HG03039 (cell line): ENCODE measurements around the gene ADAM8.

Experiments
- ATAC-seq: cut with Tn5 transposase; IDR thresholded peaks from one replicate; pipeline ENCODE4 v1.9.1; 2021; ENCODE audit warnings: mild to moderate bottlenecking, moderate library complexity; ENCODE audit not compliant: unreplicated experiment

Gene ADAM8

DNA sequence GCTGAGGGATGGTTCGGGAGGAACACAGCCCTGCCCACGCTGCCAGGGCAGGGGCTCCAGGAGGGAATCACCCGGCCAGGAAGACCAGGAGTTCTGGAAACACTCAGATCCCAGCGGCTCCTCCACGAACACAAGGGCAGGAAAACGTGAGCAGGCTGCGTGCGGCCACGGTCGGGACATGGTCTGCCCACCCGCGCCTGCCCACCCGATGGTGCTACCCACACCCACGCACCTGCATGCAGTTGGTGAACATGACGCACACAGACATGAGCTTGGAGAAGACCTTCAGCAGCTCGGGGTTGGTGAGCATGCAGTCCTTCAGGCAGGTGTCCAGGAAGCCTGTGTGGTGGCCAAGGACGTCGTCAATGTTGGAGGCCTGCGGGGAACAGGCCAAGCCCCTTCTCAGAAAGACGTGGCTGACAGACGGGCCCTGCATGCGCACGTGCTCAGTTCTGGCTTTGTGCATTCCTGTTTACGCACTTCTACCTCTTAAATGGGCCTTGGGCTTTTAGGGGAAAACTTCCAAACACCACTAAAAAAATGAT lies 6.2 kb upstream of the ADAM8 start:
- ATAC-seq, result no peak

DNA sequence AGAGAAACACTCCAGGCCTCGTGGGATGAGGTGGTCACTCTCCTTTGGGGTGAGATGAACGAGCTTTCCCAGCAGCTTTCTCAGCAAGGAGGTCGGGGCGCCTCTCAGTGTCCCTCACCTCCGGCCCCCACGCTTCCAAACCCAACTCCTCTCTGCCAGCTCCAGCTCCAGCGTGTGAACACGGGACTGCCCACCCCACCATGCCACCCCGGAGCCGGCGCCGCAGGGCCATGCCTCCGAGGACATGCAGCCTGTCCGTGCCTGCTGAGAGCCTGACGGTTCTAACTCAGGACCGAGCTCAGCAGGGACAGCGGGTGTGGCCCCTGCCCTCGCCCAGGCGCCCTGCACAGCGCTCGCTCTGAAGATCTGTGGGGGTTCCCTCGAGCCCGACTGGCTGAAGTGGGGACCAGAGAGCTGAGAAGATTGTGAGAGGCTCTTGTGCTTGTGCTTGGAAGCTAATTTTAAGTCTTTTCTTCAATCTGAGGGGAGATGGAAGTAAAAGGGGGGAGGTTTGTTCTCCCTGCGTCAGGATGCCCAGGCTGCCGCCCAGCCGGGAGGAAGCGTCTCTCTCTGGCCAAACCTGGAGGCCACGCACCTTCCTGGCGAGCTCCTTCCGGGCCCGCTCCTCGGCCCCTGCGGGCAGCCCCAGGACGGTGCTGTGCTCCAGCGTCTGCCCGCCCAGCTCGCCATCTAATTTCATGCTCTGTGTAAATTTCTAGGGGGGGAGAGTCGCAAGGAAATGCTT lies 5.1 kb upstream of the ADAM8 start:
- ATAC-seq, result no peak

DNA sequence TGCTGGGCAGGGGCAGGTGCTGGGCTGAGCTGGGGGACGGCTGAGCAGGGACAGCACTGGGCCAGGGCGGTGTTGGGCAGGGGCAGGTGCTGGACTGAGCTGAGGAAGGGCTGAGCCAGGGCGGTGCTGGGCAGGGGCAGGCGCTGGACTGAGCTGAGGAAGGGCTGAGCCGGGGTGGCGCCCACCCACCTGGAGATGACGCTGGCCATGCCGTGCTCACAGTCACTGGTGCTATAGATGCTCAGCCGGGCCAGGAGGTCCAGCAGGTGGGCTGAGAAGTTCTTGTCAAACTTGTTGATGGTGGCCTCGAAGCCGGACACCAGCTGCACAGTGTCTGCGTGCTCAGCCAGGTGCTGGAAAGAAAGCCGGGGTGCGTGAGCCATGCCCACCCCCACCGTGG lies 4.4 kb upstream of the ADAM8 start:
- no peak for ATAC-seq

DNA sequence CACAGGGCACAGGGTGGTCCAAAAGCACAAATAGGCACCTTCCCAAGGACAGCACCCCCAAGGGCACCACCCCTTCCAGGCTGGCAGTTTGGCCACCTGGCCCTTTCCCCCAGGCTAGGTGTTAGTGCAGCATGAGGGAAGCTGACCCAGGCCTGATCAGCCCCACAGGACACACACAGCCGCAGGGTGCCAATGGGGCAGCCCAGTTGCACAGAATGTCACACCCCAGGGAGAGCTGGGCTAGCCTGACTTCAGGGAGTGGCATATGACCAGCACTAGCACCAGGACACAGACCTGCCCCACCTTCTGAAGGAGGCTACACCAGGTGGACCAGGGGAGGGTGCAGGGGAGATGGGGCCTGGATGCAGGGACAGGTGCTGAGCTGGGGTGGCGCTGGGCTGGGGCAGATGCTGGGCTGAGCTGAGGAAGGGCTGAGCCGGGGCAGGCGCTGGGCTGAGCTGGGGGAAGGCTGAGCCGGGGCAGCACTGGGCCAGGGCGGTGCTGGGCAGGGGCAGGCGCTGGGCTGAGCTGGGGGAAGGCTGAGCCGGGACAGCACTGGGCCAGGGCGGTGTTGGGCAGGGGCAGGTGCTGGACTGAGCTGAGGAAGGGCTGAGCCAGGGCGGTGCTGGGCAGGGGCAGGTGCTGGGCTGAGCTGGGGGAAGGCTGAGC lies 3.9 kb upstream of the ADAM8 start:
- ATAC-seq, result no peak

DNA sequence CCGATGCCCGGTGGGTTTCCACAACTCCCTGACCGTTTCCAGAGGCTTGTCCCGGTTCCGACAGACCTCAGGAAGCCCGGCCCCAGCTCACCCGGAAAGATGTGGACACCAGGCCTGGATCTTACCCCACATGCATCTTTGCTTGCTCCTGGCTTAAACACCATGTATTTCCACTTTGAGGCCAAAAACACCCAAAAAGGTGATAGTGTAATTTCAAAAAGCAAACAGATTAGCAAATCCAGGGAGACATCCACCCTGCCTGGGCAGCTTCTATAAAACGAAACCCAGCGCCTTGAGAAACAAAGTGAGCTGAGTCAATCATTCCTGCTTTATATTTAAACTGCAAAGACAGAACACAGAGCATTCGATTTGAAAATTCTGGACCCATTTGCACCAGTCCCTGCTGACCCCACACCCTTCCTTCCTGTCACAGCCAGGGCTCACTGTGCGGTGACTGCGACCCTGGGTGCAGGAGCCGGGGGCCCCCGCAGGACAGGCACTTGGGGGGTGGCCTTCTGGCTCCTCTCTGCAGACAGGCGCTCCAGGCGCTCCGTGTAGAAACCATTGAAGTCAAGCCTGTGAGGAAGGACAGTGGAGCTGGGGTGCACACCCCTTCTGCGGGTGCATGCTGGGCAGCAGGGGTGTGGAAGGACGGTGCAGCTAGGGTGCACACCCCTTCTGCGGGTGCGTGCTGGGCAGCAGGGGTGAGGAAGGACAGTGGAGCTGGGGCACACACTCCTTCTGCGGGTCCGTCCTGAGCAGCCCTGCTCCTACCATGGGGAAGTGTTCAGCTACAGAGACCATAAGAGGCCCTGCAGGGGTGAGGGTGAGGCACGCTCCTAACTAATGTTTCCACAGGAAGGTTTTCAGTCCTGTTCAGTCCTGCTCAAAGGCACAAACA lies 2.9 kb upstream of the ADAM8 start:
- ATAC-seq, result no peak

DNA sequence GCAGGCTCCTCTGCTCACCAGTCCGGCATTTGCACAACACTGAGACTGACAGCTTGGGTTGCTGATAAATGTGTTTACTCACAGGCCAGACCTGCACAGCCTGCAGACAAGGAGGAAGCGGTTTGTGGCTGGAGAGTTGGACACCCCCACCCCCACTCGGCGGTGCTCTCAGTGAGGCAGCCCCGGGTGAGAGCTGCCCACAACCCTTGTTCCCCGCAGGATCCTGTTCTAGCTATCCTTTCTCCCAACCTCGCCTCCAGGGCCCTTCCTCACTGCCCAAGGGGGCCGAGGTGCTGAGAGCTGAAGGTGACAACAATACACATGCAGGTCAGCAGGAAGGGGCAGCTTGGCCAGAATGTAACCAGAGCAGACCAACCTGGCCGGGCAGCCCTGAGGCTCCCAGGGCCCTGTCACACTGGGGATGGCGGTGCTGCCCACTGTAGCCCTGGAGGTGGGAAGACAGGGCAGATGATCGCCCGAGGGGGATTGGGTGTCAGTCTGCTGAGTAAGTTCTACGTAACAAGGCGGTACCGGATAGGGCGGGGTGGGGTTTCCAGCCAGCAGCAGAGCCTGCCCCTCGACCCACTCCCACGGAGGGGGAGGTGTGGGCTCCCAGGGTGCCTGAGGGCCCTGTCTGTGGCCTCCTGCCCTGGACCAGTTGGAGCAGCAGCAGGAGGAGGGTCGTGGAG lies 2.1 kb upstream of the ADAM8 start:
- ATAC-seq, result no peak

DNA sequence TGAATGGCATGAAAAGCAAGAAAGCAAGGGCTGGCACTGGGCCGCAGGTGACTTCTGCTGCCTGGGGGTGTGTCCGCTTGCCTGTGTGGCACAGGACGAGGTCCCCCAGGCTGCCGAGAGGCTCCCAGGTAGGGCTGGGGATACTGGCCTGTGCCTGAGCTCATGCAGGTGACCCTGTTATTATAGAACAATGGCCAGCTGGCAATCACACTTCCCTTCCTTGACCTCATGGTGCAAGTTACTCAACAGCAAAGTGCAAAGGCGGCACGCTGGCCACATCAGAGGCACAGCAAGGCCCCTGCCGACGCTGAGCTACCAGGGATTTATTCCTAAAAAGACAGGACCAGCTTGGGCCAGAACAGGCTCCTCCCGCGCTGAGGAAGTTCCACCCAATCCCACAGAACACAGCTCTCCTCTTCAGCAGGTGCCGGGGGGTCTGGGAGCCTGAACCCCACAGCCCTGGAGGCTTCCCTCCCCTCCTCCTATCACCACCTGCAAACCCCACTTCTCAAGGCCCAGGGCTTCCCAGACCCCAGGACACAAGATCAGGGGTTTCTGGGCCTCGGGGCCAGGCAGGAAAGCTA lies 1.4 kb upstream of the ADAM8 start:
- no peak for ATAC-seq

DNA sequence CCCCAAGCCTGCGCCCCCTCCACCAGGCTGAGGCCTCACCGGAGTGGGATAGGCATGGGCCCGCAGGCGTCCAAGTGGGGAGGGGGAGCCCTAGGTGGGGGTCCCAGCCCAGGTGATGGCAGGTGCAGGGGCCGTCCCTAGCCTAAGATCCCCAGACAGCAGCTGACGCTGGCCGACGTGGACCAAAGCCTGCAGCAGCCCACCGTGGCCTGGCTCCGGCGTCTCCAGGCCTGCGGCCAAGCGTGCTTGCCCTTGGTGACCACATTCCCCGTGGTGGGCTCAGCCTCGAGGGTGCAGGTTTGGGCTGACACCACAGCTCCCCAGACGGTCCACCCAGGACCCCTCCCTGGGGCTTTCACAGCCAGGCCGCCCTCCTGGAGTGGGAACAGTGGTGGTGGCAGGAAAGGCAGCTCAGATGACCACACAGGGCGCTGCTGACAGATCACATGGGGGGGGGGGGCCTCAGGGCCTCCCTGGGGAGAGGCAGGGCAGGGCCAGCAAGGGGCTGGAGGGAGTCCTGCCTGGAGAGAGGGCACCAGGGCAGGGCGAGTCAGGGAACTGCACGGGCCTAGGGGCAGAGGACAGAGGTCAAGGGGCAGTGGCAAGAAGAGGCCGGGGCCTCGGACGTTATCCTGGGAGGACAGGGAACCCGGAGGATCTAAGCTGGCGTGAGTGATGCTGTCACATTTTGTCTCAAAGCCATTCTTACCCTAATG lies 767 bp upstream of the ADAM8 start:
- no peak for ATAC-seq

DNA sequence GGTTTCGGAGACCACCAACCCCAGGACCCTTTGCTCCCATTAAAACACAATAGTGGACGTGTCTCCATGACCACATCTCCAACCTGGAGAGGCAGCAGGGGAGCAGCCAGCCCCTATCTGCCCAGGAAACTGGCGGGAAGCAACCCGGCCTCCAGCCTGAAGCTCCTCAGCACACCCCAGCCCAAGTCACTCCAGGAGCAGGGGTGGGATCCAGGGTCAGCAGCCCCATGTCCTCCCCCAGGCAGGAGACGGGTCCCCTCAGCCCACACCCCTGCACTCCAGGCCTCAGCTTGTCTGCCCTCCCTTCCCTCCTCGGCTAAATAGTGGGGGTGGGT lies 601 bp downstream of the ADAM8 start:
- ATAC-seq, result no peak

GRCh38 chr10:133275684-133276092 lies 980 bp downstream of the ADAM8 start:
- ATAC-seq, result peak; percentile 22

GRCh38 chr10:133274751-133275683 lies 1.7 kb downstream of the ADAM8 start:
- ATAC-seq, result peak; percentile 31

- no peak for ATAC-seq
Observed at GRCh38 chr10:133273534-133274143, 3.0 kb downstream of the ADAM8 start.

DNA sequence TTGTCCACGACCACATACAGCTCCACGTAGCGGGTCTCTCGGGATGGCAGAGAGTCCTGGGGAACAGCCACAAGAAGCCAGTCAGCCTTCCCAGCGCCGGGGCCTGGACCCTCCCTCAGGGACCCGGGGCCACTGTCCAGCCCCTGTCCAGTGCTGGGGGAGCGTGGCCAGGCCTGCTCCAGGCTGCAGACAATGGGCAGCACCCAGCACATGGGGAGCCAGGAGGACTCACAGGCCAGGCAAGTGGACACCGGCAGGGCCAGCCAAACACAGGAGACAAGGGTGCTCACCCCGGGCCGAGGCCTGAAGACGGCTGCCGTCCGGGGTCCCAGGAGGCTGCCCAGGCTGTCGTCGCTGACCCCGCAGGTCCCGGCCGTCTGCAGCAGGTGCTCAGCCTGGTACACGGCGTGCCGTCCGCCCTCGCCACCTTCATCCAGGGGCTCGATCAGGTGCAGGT lies 3.7 kb downstream of the ADAM8 start:
- no peak for ATAC-seq

DNA sequence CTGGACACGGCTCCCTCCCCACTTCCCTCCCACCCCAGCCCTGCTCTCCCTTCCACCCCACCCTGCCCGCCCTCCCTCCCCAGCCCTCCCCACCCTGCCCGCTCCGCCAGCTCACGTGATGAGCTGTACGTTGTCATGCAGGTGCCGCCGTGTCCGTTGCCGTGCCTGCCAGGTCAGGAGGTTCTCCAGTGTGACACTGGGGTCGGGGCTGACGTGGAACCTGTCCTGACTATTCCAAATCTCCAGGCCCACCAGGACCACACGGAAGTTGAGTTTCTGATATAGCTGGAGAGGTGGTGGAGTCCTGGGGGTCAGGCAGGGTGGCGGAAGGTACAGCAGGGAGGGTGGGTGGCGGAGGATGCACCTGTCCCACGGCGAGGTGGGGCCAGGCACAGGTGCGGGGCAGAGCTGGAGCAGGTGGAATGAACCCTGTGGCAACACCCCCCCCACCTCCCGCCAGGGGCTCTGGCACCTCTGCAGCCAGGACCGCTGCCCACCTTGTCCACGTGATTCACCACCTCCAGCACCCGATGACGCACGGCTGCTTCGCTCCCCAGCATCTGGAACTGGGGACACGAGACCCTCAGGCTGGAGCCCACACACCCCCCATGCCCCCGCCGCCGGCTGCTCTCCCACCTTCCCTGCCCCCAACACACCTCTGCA lies 4.2 kb downstream of the ADAM8 start:
- ATAC-seq, result no peak

- ATAC-seq, result no peak
Observed at GRCh38 chr10:133271521-133272300, 5.0 kb downstream of the ADAM8 start.

DNA sequence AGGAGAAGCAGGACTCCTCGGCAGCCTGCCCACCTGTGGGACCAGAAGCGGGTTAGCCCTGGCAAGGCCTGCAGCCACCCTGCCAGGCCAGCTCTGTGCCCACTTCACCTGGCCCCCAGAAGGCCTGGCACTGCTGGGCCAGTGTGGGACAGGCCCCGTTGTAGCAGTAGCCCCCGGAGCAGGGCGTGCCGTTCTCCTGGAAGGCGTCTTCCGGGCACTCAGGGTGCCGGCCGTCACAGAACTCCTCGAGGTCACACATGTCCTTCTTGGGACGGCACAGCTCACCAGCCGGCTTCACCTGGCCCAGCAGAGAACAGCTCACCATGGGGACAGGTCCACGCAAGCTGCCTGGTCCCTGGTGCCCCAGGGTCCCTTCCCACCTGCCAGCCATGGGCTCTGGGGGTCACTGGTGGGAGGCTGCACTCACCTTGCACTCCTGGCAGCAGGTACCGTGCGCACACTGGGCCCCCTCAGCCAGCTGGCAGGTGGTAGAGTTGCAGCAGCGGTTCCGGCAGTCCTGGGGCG lies 5.8 kb downstream of the ADAM8 start:
- ATAC-seq, result no peak

GRCh38 chr10:133270204-133270603 lies 6.5 kb downstream of the ADAM8 start:
- ATAC-seq, result no peak
